ENCODE measurements around the gene HOXB4.

- no peak for TF ChIP-seq CTCF (conservative IDR thresholded peaks at IDR 0.05; ENCODE audit: low read depth, low read length)
- TF ChIP-seq EZH2phosphoT487 (IDR thresholded peaks at IDR 0.05; ENCODE audit: borderline replicate concordance, low read length), result peak; percentile 56; the same call in 1 of the 2 replicates
- TF ChIP-seq EZH2 (IDR thresholded peaks at IDR 0.05; ENCODE audit: low read length, unreplicated experiment), result peak; percentile 60
Measured at GRCh38 chr17:48617471-48618255, 39.5 kb upstream of the HOXB4 start.

All from PC-3 (cell line).